Tibial nerve (tissue), 4 donors: ENCODE data around the gene CYP2A6.
"Not testable (repeated sequence)": the region's sequence is repeated elsewhere in the genome, so short reads cannot be mapped to it uniquely, and the experiment has no call there.

Experiments used
- CTCF ChIP-seq, 5 experiments: fragments of 200-600 bp in 3 of 5; fragments of 450-650 bp in 2 of 5; sonication (generic) in 3 of 5; IDR thresholded peaks; one replicate each; pipeline ENCODE4 v1.5.1; 2016 to 2019; ENCODE audit warnings: antibody characterized with exemption in 5 of 5, mild to moderate bottlenecking in 3 of 5, moderate library complexity in 2 of 5
- EP300 ChIP-seq, 2 donors: sonication (generic); formaldehyde crosslinking; IDR thresholded peaks; one replicate each; pipeline ENCODE4 v1.6.1; 2017; ENCODE audit warnings: antibody characterized with exemption in 2 of 2, mild to moderate bottlenecking in 1 of 2
- POLR2A ChIP-seq, 2 donors: fragments of 450-650 bp; IDR thresholded peaks; one replicate each; pipeline ENCODE4 v1.6.1; 2017; ENCODE audit warnings: antibody characterized with exemption in 2 of 2, mild to moderate bottlenecking in 2 of 2, moderate library complexity in 2 of 2

- not testable (repeated sequence) for TF ChIP-seq CTCF, EP300, POLR2A (IDR thresholded peaks at IDR 0.05)
Measured at GRCh38 chr19:40850277-40850676, at the start of gene CYP2A6.
